Endothelial cell of umbilical vein (primary cell): ENCODE results near the gene LRRC34. TPM values are rescaled to one million over a fixed set of nuclear protein-coding genes. Genes with fewer than 3 reads are reported as not detected.

Experiments used
- BruUV-seq: library from RNA; stranded (reverse); fragments of 400-500 nt; replicated peaks from 2 replicates; lab custom pipeline; 2021; lab: Mats Ljungman, UMichigan
- CTCF ChIA-PET: fragments of 300-600, 350-600 bp; sonication (Branson Sonifier 250); formaldehyde crosslinking; loops from one replicate; lab custom pipeline; 2021; ENCODE audit warnings: antibody characterized with exemption, inconsistent platforms; lab: Charles Lee
- POLR2A ChIA-PET: fragments of 300-600, 350-600 bp; sonication (Branson Sonifier 250); formaldehyde crosslinking; loops from one replicate; lab custom pipeline; 2021; ENCODE audit warnings: antibody characterized with exemption, inconsistent platforms; lab: Charles Lee
- DNase-seq: peaks from one replicate; pipeline ENCODE4 v3.0.0-alpha.2; 2011; ENCODE audit warnings: low read depth, low spot score
- FAIRE-seq: peaks from 2 replicates; lab custom pipeline; 2011; peaks lifted over from hg19 to GRCh38; lab: Jason Lieb, UNC
- H2AFZ ChIP-seq: 2 replicates; pipeline ENCODE4 v1.6.0; 2012; ENCODE audit warnings: low read depth, low read length, control low read depth, inconsistent platforms
- H3K27ac ChIP-seq: 2 replicates; pipeline ENCODE4 v1.5.1; 2011; ENCODE audit warnings: low read depth, mild to moderate bottlenecking, control low read depth, low read length, moderate library complexity; ENCODE audit not compliant: insufficient read depth
- H3K27me3 ChIP-seq, 2 experiments: 2 replicates each; pipeline versions ENCODE4 v1.6.0 to v1.6.1; 2011; ENCODE audit warnings: low read length in 2 of 2, mixed read lengths in 1 of 2; ENCODE audit not compliant: control insufficient read depth in 2 of 2, insufficient read depth in 2 of 2
- H3K36me3 ChIP-seq, 2 experiments: 2 replicates in 1 of 2; 3 replicates in 1 of 2; pipeline ENCODE4 v1.5.1; 2011; ENCODE audit warnings: low read length in 2 of 2, mild to moderate bottlenecking in 1 of 2, moderate library complexity in 1 of 2; ENCODE audit not compliant: control insufficient read depth in 2 of 2, insufficient read depth in 2 of 2; ENCODE audit errors: extremely low read depth in 1 of 2
- H3K4me1 ChIP-seq: 3 replicates; pipeline ENCODE4 v1.5.1; 2011; ENCODE audit warnings: mild to moderate bottlenecking, low read length; ENCODE audit not compliant: control insufficient read depth, insufficient read depth; ENCODE audit errors: extremely low read depth
- H3K4me2 ChIP-seq: 2 replicates; pipeline ENCODE4 v1.6.1; 2011; ENCODE audit warnings: low read length, control low read depth, mixed read lengths; ENCODE audit not compliant: insufficient read depth
- H3K4me3 ChIP-seq, 3 experiments: fragments of 200-600 bp in 1 of 3; sonication (generic), shearing (Covaris generic) in 1 of 3; replicated peaks in 1 of 3; 2 replicates each; pipeline ENCODE4 v1.5.1; 2011 to 2016; ENCODE audit warnings: control low read depth in 3 of 3, low read length in 3 of 3, mild to moderate bottlenecking in 2 of 3, inconsistent platforms in 1 of 3, low read depth in 1 of 3, moderate library complexity in 1 of 3; ENCODE audit not compliant: insufficient read depth in 1 of 3
- H3K79me2 ChIP-seq: 2 replicates; pipeline ENCODE4 v1.6.0; 2012; ENCODE audit warnings: low read length, inconsistent platforms; ENCODE audit not compliant: control insufficient read depth, insufficient read depth
- H3K9ac ChIP-seq: replicated peaks from 2 replicates; pipeline ENCODE3; 2011; ENCODE audit warnings: low read length, control low read depth; ENCODE audit not compliant: insufficient read depth; ENCODE audit errors: extremely low read depth
- H3K9me1 ChIP-seq: replicated peaks from 3 replicates; pipeline ENCODE4 v1.6.0; 2011; ENCODE audit warnings: mild to moderate bottlenecking, low read length; ENCODE audit not compliant: control insufficient read depth, insufficient read depth; ENCODE audit errors: extremely low read depth
- H3K9me3 ChIP-seq: replicated peaks from 2 replicates; pipeline ENCODE4 v1.5.1; 2012; ENCODE audit warnings: low read length, inconsistent platforms; ENCODE audit not compliant: control insufficient read depth, insufficient read depth
- H4K20me1 ChIP-seq: replicated peaks from 2 replicates; pipeline ENCODE3; 2011; ENCODE audit warnings: mild to moderate bottlenecking, low read length; ENCODE audit not compliant: control insufficient read depth, insufficient read depth; ENCODE audit errors: extremely low read depth
- CTCF ChIP-seq, 2 donors: IDR thresholded peaks; 1 replicate in 1 of 2; 2 replicates in 1 of 2; pipeline ENCODE4 v1.5.1; 2011; ENCODE audit warnings: low read length in 2 of 2, mild to moderate bottlenecking in 2 of 2, moderate library complexity in 2 of 2, control low read depth in 1 of 2, inconsistent platforms in 1 of 2, low read depth in 1 of 2; ENCODE audit not compliant: insufficient read depth in 1 of 2; ENCODE audit errors: extremely low read depth in 1 of 2
- EZH2 ChIP-seq: IDR thresholded peaks from 2 replicates; pipeline ENCODE4 v1.6.1; 2012; ENCODE audit warnings: borderline replicate concordance, low read depth, mild to moderate bottlenecking, moderate library complexity, low read length, inconsistent platforms; ENCODE audit not compliant: severe bottlenecking
- FOS ChIP-seq: IDR thresholded peaks from 2 replicates; pipeline ENCODE4 v1.6.1; 2011; ENCODE audit warnings: mild to moderate bottlenecking, low read length, moderate library complexity, borderline replicate concordance; ENCODE audit not compliant: insufficient read depth
- GATA2 ChIP-seq: IDR thresholded peaks from 2 replicates; pipeline ENCODE4 v1.7.0; 2011; ENCODE audit warnings: low read depth, mild to moderate bottlenecking, moderate library complexity, mixed read lengths, low read length; ENCODE audit not compliant: insufficient read length, insufficient read depth
- JUN ChIP-seq: IDR thresholded peaks from 2 replicates; pipeline ENCODE4 v1.6.1; 2011; ENCODE audit warnings: borderline replicate concordance, low read depth; ENCODE audit not compliant: insufficient read length, insufficient read depth
- MAX ChIP-seq: IDR thresholded peaks from 2 replicates; pipeline ENCODE4 v1.6.1; 2011; ENCODE audit not compliant: insufficient read depth, insufficient read length
- MYC ChIP-seq: IDR thresholded peaks from one replicate; pipeline ENCODE4 v1.6.1; 2011; ENCODE audit warnings: mild to moderate bottlenecking, low read depth, low read length
- POLR2A ChIP-seq: IDR thresholded peaks from 2 replicates; pipeline ENCODE4 v1.6.1; 2012; ENCODE audit warnings: low read depth, mild to moderate bottlenecking, control low read depth, low read length
- POLR2AphosphoS5 ChIP-seq: IDR thresholded peaks from 2 replicates; pipeline ENCODE4 v1.6.1; 2012; ENCODE audit warnings: low read depth, mild to moderate bottlenecking, control low read depth, low read length, moderate library complexity; ENCODE audit not compliant: insufficient read depth
- dilution Hi-C: fragments of 300-500 bp; cut with MboI; formaldehyde crosslinking; loops from one replicate; pipeline ENCODE4 v1.15.0; 2019; ENCODE audit warnings: low sequenced_read_pairs; ENCODE audit not compliant: extremely low pct_ligation_motif_present
- intact Hi-C: fragments of 100-400 bp; cut with micrococcal nuclease; formaldehyde crosslinking; loops from one replicate; pipeline ENCODE4 v1.10.0; 2022
- polyA plus RNA-seq, 4 experiments: library from polyadenylated mRNA; depleted of rRNA in 3 of 4; stranded (reverse) in 3 of 4; unstranded in 1 of 4; fragments of >200 nt; gene quantifications; 2 replicates each; pipeline versions ENCODE4 v1.2.1 to v1.2.3, GENCODE V29; 2011 to 2012; ENCODE audit warnings: missing spikeins in 1 of 4
- total RNA-seq: library from RNA; stranded (reverse); gene quantifications from 2 replicates; pipeline ENCODE4 v1.2.3, GENCODE V29; 2021

Gene LRRC34
- total and polyA plus RNA-seq, 2 donors (not counting 3 experiments of a cell fraction or from before 2014, with no cell fraction given), result 0.72 to 2.5 TPM

GRCh38 chr3:169813278-169813677 is 574 bp upstream of the LRRC34 start:
- dilution Hi-C loops (no loop called here), intact Hi-C loops (loop anchor here (2.0 kb wide), 1 partner anchor 40 kb away; the partner anchor contains the start of gene MYNN)
- Histone ChIP-seq H3K9me3 (peaks cover 4% of the 10 kb centered on the region), H3K4me3 (peak overlapping the region; percentile 4 to 48 (median 44)), H3K4me1 (peaks cover 15% of the 10 kb centered on the region), H3K9me1 (no peaks in the 10 kb centered on the region), H2AFZ (peak overlapping the region; percentile 95), H3K9ac (no peak overlapping the region), H3K27ac (no peak overlapping the region), H3K27me3 (peaks cover 3 to 4% of the 10 kb centered on the region in 2 experiments), H4K20me1 (no peaks in the 10 kb centered on the region), H3K4me2 (peak overlapping the region; percentile 74), H3K79me2 (no peaks in the 10 kb centered on the region), H3K36me3 (no peaks in the 10 kb centered on the region)
- no TSS peak for BruUV-seq
- TF ChIP-seq FOS (no peak), MYC (no peak), CTCF (IDR thresholded peaks at IDR 0.05; ENCODE audit: extremely low read depth in 1 of 2, insufficient read depth in 1 of 2, low read depth in 1 of 2, low read length in 2 of 2) (no peak), GATA2 (no peak), MAX (no peak), EZH2 (no peak), POLR2AphosphoS5 (no peak), JUN (no peak), POLR2A (no peak)
- DNase-seq, result no peak
- ChIA-PET CTCF (no interaction called here), POLR2A (interaction anchor here (0.9 kb wide), 1 partner anchor 44 kb away, joined by 3 read pairs; the partner anchor contains the start of gene ACTRT3)
- FAIRE-seq, result no peak
